GM19395 (cell line): ENCODE measurements around the gene SEMA3G.

Experiments
- ATAC-seq: cut with Tn5 transposase; IDR thresholded peaks from one replicate; pipeline ENCODE4 v1.9.1; 2021; ENCODE audit warnings: mild to moderate bottlenecking, moderate library complexity; ENCODE audit not compliant: unreplicated experiment

Gene SEMA3G

GRCh38 chr3:52440249-52440551, 4.7 kb downstream of the SEMA3G start:
- no peak for ATAC-seq

- ATAC-seq = no peak
These were observed 5.3 kb downstream of the SEMA3G start for GRCh38 chr3:52439426-52440248.

GRCh38 chr3:52438579-52439425, 6.1 kb downstream of the SEMA3G start:
- ATAC-seq = no peak

GRCh38 chr3:52438104-52438376, 6.9 kb downstream of the SEMA3G start:
- no peak for ATAC-seq

- no peak for ATAC-seq
These were observed 7.4 kb downstream of the SEMA3G start for GRCh38 chr3:52437326-52438103.

- ATAC-seq = no peak
These were observed 8.3 kb downstream of the SEMA3G start for GRCh38 chr3:52436500-52437149.

- ATAC-seq = no peak
These were observed 9.4 kb downstream of the SEMA3G start for GRCh38 chr3:52435246-52436101.

GRCh38 chr3:52434491-52435115, 10.3 kb downstream of the SEMA3G start:
- ATAC-seq = no peak

GRCh38 chr3:52433996-52434479, 10.9 kb downstream of the SEMA3G start:
- ATAC-seq = no peak

- no peak for ATAC-seq
These were observed 11.4 kb downstream of the SEMA3G start for GRCh38 chr3:52433328-52433995.

- no peak for ATAC-seq
These were observed 12.2 kb downstream of the SEMA3G start for GRCh38 chr3:52432691-52433141.

GRCh38 chr3:52432225-52432624, 12.7 kb downstream of the SEMA3G start:
- no peak for ATAC-seq

GRCh38 chr3:52431459-52432223, 13.3 kb downstream of the SEMA3G start:
- no peak for ATAC-seq

- no peak for ATAC-seq
These were observed 14.5 kb downstream of the SEMA3G start for GRCh38 chr3:52430416-52430810.

GRCh38 chr3:52429779-52430415, 15.0 kb downstream of the SEMA3G start:
- ATAC-seq = no peak

GRCh38 chr3:52429031-52429430, 15.9 kb downstream of the SEMA3G start:
- ATAC-seq = no peak

- no peak for ATAC-seq
These were observed 16.5 kb downstream of the SEMA3G start for GRCh38 chr3:52428151-52429005.
